AG09309 (cell line): ENCODE measurements around the gene ZNF180.

ENCODE experiments used
- DNase-seq: peaks from one replicate; pipeline ENCODE4 v3.0.0-alpha.2; 2010; ENCODE audit warnings: low read depth
- H3K4me3 ChIP-seq: 2 replicates; pipeline ENCODE4 v1.5.1; 2011; ENCODE audit warnings: mild to moderate bottlenecking, low read depth, low read length, moderate library complexity; ENCODE audit not compliant: control insufficient read depth
- CTCF ChIP-seq: IDR thresholded peaks from 2 replicates; pipeline ENCODE4 v1.5.1; 2011; ENCODE audit warnings: mild to moderate bottlenecking, low read depth, low read length, inconsistent platforms; ENCODE audit not compliant: insufficient read depth, control insufficient read depth; ENCODE audit errors: missing control alignments

The ZNF180 gene

DNA sequence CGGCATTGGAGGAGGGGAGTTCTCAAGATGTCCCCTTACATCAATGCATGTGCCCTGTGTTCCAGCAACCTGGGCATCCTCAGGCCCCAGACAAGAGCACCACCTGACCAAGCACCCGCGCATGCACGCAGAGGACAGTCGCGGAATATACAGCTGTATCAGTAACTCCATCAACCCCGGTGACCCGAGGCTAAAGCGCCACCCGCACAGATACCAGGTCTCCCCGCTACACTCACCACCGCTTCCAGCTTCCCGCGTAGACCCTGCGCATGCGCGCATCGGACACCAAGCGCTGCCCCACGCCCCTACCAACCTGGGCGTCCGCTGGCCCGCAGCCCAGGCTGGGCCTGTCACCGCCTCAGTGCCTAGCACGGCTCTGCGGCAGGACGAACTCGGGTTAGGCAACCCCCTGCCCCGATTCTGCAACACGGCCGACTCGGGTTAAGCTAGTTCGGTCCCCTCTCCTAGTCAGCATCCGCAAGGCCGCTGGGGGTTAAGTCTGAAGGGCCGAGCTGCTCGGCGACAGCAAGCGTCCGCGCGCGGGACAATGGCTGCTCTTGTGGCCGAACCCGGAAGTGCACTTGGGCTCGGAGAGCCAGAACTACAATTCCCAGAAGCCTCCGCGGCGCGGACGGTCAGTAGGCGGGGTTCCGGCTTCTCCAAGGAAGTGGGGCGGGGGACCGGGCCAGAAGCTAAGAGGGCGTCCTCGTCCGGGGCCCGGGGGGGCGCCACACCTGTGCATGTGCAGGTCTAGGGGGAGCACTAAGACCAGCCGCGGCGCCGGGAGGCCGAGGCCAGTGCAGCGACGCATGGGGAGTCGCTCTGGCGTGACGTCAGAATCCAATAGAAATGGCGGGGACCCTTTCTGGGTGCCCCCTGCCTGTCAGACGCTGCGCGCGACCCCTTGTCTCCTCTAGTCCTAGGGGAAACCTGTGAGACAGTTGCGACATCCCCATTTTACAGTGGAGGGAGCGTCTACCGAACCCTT, at the start of gene ZNF180:
TSS of gene ZNF180 (minus strand) at position 561 of the 988 bp plus-strand sequence. CDS start 3,188 bp downstream, outside the sequence.
- DNase-seq, result peak; percentile 68
- TF ChIP-seq CTCF, result peak; percentile 52
- H3K4me3 ChIP-seq, result peak within 1 kb of the TSS; percentile 87

DNA sequence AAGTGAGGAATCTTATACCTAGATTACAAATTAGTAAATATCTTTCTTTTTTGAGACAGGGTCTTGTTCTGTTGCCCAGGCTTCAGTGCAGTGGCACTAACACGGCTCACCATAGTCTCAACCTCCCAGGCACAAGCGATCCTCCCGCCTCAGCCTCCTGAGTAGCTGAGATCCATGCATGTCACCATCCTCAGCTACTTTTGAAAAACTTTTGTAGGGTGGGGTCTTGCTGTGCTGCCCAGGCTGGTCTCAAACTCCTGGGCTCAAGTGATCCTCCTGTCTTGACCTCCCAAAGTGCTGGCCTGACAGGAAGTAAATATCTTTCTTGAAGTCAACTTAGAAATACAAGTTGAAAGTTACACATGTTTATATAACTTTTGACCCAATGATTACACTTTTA, 49.2 kb upstream of the ZNF180 start:
- no peak for DNase-seq
- no peak for TF ChIP-seq CTCF
- H3K4me3 ChIP-seq, result no peak overlapping the region

GRCh38 chr19:44548736-44549135, 48.4 kb upstream of the ZNF180 start:
- DNase-seq, result peak; percentile 3
- H3K4me3 ChIP-seq, result no peak overlapping the region
- no peak for TF ChIP-seq CTCF

DNA sequence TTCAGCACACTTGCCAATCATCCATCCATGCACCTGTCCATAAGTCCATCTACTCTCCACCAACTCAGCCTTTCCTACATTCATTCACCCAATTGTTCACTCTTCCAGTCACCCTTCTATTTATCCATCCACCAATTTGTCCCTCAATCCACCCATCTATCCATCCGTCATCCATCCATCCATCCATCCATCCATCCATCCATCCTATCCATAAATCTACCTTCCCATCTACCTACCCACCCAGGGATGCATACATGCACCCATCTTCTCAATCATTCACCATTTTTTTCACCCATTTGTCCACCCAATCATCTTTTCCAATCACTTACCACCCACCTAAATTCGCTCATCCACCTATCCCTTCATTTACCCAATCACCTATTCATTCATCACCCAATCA, 43.7 kb upstream of the ZNF180 start:
- no peak overlapping the region for H3K4me3 ChIP-seq
- TF ChIP-seq CTCF, result no peak
- DNase-seq, result no peak

GRCh38 chr19:44542671-44543070, 42.3 kb upstream of the ZNF180 start:
- no peak overlapping the region for H3K4me3 ChIP-seq

DNA sequence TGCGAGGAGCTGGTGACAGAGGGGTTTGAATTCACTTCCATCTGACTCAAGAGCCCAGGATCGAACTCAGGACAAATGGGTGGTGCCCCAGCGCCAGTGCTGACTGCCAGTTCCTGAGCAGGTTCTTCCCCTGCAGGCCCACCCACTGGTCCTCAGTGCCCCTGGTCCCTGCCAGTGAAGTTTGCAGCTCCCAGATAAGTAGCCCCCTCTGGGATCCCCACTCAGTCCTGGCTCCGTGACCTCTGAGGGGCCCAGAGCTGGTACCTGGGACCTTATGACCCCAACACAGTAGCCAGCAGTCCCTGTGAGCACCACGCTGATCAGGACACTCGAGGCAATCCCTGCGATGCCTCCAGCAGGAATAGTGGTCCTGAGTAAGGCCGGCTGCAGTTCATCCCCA, 40.4 kb upstream of the ZNF180 start:
- H3K4me3 ChIP-seq, result no peak overlapping the region
- DNase-seq, result no peak
- no peak for TF ChIP-seq CTCF

More at GRCh38 chr19:44542671-44543070, 42.3 kb upstream of the ZNF180 start:
- TF ChIP-seq CTCF, result no peak
- DNase-seq, result no peak
